Amygdala (tissue), 56 donors: ENCODE measurements around the gene RAPGEF2.
A peak's percentile ranks its signal among the peaks of the same experiment; 100 is the strongest.
"Not testable (repeated sequence)": the region's sequence is repeated elsewhere in the genome, so short reads cannot be mapped to it uniquely, and the experiment has no call there.

Experiments
- DNase-seq, 56 donors: peaks; one replicate each; lab custom pipeline; 2025; lab: John Stamatoyannopoulos, UW

RAPGEF2 gene

GRCh38 chr4:159102622-159103383, at the start of gene RAPGEF2:
Gene RAPGEF2 (plus strand): TSS chr4:159103079. CDS start chr4:159104163, 1,084 bp downstream.
- DNase-seq: peak; percentile 17 to 94 (median 83)

GRCh38 chr4:159055833-159056232, 47.0 kb upstream of the RAPGEF2 start:
- DNase-seq: no peak

- DNase-seq: peak in 23 of 56 donors; percentile 1 to 62 (median 13)
Observed at GRCh38 chr4:159060161-159060560, 42.7 kb upstream of the RAPGEF2 start.

- DNase-seq: no peak
Observed at GRCh38 chr4:159062381-159062780, 40.5 kb upstream of the RAPGEF2 start.

GRCh38 chr4:159065513-159066240, 37.2 kb upstream of the RAPGEF2 start:
- no peak for DNase-seq

GRCh38 chr4:159068139-159068538, 34.7 kb upstream of the RAPGEF2 start:
- not testable (repeated sequence) for DNase-seq

- DNase-seq: no peak
Observed at GRCh38 chr4:159069922-159070321, 33.0 kb upstream of the RAPGEF2 start.

GRCh38 chr4:159070742-159071141, 32.1 kb upstream of the RAPGEF2 start:
- DNase-seq: peak in 28 of 56 donors; percentile 0 to 78 (median 14)

- no peak for DNase-seq
Observed at GRCh38 chr4:159071178-159071968, 31.5 kb upstream of the RAPGEF2 start.

GRCh38 chr4:159071969-159072765, 30.7 kb upstream of the RAPGEF2 start:
- DNase-seq: no peak

GRCh38 chr4:159075531-159075932, 27.3 kb upstream of the RAPGEF2 start:
- DNase-seq: no peak

- DNase-seq: not testable (repeated sequence)
Observed at GRCh38 chr4:159077018-159077417, 25.9 kb upstream of the RAPGEF2 start.

- no peak for DNase-seq
Observed at GRCh38 chr4:159077702-159078495, 25.0 kb upstream of the RAPGEF2 start.

GRCh38 chr4:159079074-159079473, 23.8 kb upstream of the RAPGEF2 start:
- DNase-seq: no peak

GRCh38 chr4:159086606-159087005, 16.3 kb upstream of the RAPGEF2 start:
- DNase-seq: no peak

- DNase-seq: no peak
Observed at GRCh38 chr4:159090255-159090654, 12.6 kb upstream of the RAPGEF2 start.

GRCh38 chr4:159094156-159094555, 8.7 kb upstream of the RAPGEF2 start:
- not testable (repeated sequence) for DNase-seq

GRCh38 chr4:159096434-159096833, 6.4 kb upstream of the RAPGEF2 start:
- no peak for DNase-seq

- DNase-seq: no peak
Observed at GRCh38 chr4:159097144-159097543, 5.7 kb upstream of the RAPGEF2 start.
